Subcutaneous adipose tissue (tissue), 4 donors: ENCODE measurements around the gene C1orf167. TPM values are rescaled to one million over a fixed set of nuclear protein-coding genes. Genes with fewer than 3 reads are reported as not detected.

ENCODE experiments used
- CTCF ChIP-seq: fragments of 450-650 bp; IDR thresholded peaks from one replicate; pipeline ENCODE4 v1.5.1; 2016; ENCODE audit warnings: low read depth, mild to moderate bottlenecking, control low read depth, antibody characterized with exemption, moderate library complexity
- total RNA-seq, 4 donors: library from RNA; depleted of rRNA; stranded (reverse); fragments of >200 nt; gene quantifications; one replicate each; pipeline ENCODE4 v1.1.0, GENCODE V29; 2016

C1orf167 gene
- total RNA-seq, 4 donors from 2014 or later, result 0.17 to 3.9 TPM; not detected in 2

GRCh38 chr1:11746795-11747487 is 15.1 kb upstream of the C1orf167 start:
- TF ChIP-seq CTCF, result no peak

GRCh38 chr1:11748294-11749202 is 13.4 kb upstream of the C1orf167 start:
- TF ChIP-seq CTCF, result no peak

GRCh38 chr1:11749203-11749689 is 12.7 kb upstream of the C1orf167 start:
- no peak for TF ChIP-seq CTCF

- no peak for TF ChIP-seq CTCF
Observed at GRCh38 chr1:11749996-11750395, 12.0 kb upstream of the C1orf167 start.

GRCh38 chr1:11751087-11751486 is 10.9 kb upstream of the C1orf167 start:
- TF ChIP-seq CTCF, result no peak

- TF ChIP-seq CTCF, result no peak
Observed at GRCh38 chr1:11752359-11753088, 9.5 kb upstream of the C1orf167 start.
